ENCODE data around the gene NRG3. TPM values are rescaled to one million over a fixed set of nuclear protein-coding genes. Genes with fewer than 3 reads are reported as not detected.

Gene NRG3
- total RNA-seq, 1 donor from 2014 or later: 8.2 TPM

DNA sequence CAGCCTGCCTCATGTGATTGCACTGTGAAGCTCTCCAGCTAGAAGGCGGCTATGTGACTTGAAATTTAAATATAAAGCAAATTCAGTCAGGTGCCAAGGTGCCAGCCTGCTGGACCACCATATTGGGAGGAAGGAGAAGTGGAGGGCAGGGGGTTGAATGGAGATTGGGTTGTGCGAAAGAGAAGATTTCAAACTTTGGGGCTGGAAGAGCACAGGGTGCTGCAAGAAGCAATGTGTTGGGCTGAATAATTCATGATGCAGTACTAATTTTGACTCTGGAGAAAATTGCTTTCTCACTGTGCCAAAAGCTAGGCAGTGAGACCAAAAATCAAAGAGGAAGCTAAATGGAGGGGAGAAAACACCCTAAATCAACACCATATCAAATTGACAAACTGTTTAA, 335.3 kb downstream of the NRG3 start:
- DNase-seq (ENCODE audit: low spot score): no peak
- Mint-ChIP-seq H3K4me1 (ENCODE audit: unreplicated experiment) (peaks cover 13% of the 10 kb centered on the region), H3K36me3 (ENCODE audit: low read depth, unreplicated experiment) (no peaks in the 10 kb centered on the region), H3K27me3 (ENCODE audit: unreplicated experiment) (peaks cover 2% of the 10 kb centered on the region), H3K27ac (ENCODE audit: unreplicated experiment) (no peak overlapping the region), H3K9me3 (ENCODE audit: unreplicated experiment) (no peaks in the 10 kb centered on the region), H3K4me3 (ENCODE audit: unreplicated experiment) (no peak overlapping the region)
- TF ChIP-seq, protein P1, sequence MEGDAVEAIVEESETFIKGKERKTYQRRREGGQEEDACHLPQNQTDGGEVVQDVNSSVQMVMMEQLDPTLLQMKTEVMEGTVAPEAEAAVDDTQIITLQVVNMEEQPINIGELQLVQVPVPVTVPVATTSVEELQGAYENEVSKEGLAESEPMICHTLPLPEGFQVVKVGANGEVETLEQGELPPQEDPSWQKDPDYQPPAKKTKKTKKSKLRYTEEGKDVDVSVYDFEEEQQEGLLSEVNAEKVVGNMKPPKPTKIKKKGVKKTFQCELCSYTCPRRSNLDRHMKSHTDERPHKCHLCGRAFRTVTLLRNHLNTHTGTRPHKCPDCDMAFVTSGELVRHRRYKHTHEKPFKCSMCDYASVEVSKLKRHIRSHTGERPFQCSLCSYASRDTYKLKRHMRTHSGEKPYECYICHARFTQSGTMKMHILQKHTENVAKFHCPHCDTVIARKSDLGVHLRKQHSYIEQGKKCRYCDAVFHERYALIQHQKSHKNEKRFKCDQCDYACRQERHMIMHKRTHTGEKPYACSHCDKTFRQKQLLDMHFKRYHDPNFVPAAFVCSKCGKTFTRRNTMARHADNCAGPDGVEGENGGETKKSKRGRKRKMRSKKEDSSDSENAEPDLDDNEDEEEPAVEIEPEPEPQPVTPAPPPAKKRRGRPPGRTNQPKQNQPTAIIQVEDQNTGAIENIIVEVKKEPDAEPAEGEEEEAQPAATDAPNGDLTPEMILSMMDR (IDR thresholded peaks at IDR 0.05; ENCODE audit: unreplicated experiment): no peak

- no peak for DNase-seq (ENCODE audit: low spot score)
- Mint-ChIP-seq H3K27me3 (ENCODE audit: unreplicated experiment) (peaks cover 2% of the 10 kb centered on the region), H3K9me3 (ENCODE audit: unreplicated experiment) (no peaks in the 10 kb centered on the region), H3K4me1 (ENCODE audit: unreplicated experiment) (peaks cover 13% of the 10 kb centered on the region), H3K36me3 (ENCODE audit: low read depth, unreplicated experiment) (no peaks in the 10 kb centered on the region), H3K27ac (ENCODE audit: unreplicated experiment) (no peak overlapping the region), H3K4me3 (ENCODE audit: unreplicated experiment) (no peak overlapping the region)
- TF ChIP-seq, protein P1 (IDR thresholded peaks at IDR 0.05; ENCODE audit: unreplicated experiment): no peak
Observed at GRCh38 chr10:82211346-82211745, 336.4 kb downstream of the NRG3 start.

DNA sequence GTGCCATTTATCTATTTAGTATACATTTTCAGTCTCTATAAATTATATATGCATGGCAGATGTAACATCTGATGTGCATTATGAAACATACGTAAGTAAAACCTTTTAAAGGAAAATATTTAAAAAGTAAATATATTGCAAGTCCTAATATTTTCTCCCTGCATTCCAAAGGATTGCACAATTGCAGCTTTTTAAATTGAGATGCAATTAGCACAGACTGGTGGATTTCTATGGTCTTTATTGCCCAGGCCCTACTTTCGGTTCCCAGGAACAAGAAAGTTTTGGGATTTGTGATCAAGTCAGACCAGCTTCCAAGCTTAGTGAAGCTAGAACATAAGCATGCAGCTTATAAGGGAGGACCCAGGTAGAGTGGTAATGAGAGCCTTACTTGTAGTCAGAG, 337.8 kb downstream of the NRG3 start:
- peaks cover 2% of the 10 kb centered on the region for H3K27me3 Mint-ChIP-seq (ENCODE audit: unreplicated experiment)
- no peak for DNase-seq (ENCODE audit: low spot score)
- no peaks in the 10 kb centered on the region for H3K9me3 Mint-ChIP-seq (ENCODE audit: unreplicated experiment)
- H3K4me1 Mint-ChIP-seq (ENCODE audit: unreplicated experiment): peaks cover 9% of the 10 kb centered on the region
- H3K36me3 Mint-ChIP-seq (ENCODE audit: low read depth, unreplicated experiment): no peaks in the 10 kb centered on the region
- TF ChIP-seq, protein P1 (IDR thresholded peaks at IDR 0.05; ENCODE audit: unreplicated experiment): no peak
- H3K27ac Mint-ChIP-seq (ENCODE audit: unreplicated experiment): no peak overlapping the region
- no peak overlapping the region for H3K4me3 Mint-ChIP-seq (ENCODE audit: unreplicated experiment)

- no peak for DNase-seq (ENCODE audit: low spot score)
- TF ChIP-seq, protein P1 (IDR thresholded peaks at IDR 0.05; ENCODE audit: unreplicated experiment): no peak
- no peaks in the 10 kb centered on the region for H3K36me3 Mint-ChIP-seq (ENCODE audit: low read depth, unreplicated experiment)
- no peak overlapping the region for H3K27ac Mint-ChIP-seq (ENCODE audit: unreplicated experiment)
- peaks cover 9% of the 10 kb centered on the region for H3K4me1 Mint-ChIP-seq (ENCODE audit: unreplicated experiment)
- H3K9me3 Mint-ChIP-seq (ENCODE audit: unreplicated experiment): no peaks in the 10 kb centered on the region
- no peak overlapping the region for H3K4me3 Mint-ChIP-seq (ENCODE audit: unreplicated experiment)
- peaks cover under 1% of the 10 kb centered on the region for H3K27me3 Mint-ChIP-seq (ENCODE audit: unreplicated experiment)
Observed at GRCh38 chr10:82213784-82214183, 338.8 kb downstream of the NRG3 start.

DNA sequence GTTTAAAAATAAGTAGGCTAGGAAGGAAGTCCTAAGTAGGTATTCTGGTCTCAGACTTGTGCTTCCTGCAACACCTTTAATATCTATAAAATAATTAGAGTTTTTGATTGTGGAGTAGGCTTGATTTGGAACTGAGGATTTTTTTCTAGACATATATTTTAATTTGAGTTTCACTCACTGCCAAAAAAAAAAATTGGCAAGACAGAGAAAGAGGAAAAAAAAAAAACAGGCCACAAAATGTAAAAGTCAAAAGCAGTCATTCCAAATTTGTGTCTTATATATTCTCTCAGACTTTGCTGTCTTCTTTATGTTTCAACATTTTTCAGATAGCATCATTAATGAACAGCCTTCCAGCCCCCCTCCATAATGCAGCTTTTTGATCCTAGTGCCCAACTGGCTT, 346.1 kb downstream of the NRG3 start:
- peaks cover 1% of the 10 kb centered on the region for H3K27me3 Mint-ChIP-seq (ENCODE audit: unreplicated experiment)
- no peak for DNase-seq (ENCODE audit: low spot score)
- peaks cover 6% of the 10 kb centered on the region for H3K4me1 Mint-ChIP-seq (ENCODE audit: unreplicated experiment)
- no peak overlapping the region for H3K27ac Mint-ChIP-seq (ENCODE audit: unreplicated experiment)
- H3K36me3 Mint-ChIP-seq (ENCODE audit: low read depth, unreplicated experiment): no peaks in the 10 kb centered on the region
- TF ChIP-seq, protein P1 (IDR thresholded peaks at IDR 0.05; ENCODE audit: unreplicated experiment): no peak
- no peaks in the 10 kb centered on the region for H3K9me3 Mint-ChIP-seq (ENCODE audit: unreplicated experiment)
- H3K4me3 Mint-ChIP-seq (ENCODE audit: unreplicated experiment): no peak overlapping the region
